ENCODE results near the gene COMT.

DNA sequence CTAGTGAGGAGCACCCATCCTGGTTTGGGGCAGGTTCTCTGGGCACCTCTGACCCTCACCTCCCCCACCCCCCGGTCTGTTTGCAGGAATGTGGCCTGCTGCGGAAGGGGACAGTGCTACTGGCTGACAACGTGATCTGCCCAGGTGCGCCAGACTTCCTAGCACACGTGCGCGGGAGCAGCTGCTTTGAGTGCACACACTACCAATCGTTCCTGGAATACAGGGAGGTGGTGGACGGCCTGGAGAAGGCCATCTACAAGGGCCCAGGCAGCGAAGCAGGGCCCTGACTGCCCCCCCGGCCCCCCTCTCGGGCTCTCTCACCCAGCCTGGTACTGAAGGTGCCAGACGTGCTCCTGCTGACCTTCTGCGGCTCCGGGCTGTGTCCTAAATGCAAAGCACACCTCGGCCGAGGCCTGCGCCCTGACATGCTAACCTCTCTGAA, 26.9 kb downstream of the COMT start:
- TF ChIP-seq POLR2A (IDR thresholded peaks at IDR 0.05) = no peak
- TF ChIP-seq, protein P1, sequence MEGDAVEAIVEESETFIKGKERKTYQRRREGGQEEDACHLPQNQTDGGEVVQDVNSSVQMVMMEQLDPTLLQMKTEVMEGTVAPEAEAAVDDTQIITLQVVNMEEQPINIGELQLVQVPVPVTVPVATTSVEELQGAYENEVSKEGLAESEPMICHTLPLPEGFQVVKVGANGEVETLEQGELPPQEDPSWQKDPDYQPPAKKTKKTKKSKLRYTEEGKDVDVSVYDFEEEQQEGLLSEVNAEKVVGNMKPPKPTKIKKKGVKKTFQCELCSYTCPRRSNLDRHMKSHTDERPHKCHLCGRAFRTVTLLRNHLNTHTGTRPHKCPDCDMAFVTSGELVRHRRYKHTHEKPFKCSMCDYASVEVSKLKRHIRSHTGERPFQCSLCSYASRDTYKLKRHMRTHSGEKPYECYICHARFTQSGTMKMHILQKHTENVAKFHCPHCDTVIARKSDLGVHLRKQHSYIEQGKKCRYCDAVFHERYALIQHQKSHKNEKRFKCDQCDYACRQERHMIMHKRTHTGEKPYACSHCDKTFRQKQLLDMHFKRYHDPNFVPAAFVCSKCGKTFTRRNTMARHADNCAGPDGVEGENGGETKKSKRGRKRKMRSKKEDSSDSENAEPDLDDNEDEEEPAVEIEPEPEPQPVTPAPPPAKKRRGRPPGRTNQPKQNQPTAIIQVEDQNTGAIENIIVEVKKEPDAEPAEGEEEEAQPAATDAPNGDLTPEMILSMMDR (IDR thresholded peaks at IDR 0.05) = no peak
- TF ChIP-seq EP300 (IDR thresholded peaks at IDR 0.05) = no peak
